ENCODE results near the gene YTHDC1.

The YTHDC1 gene

GRCh38 chr4:68352791-68353190, 2.9 kb upstream of the YTHDC1 start:
- DNase-seq, result no peak

- DNase-seq, result no peak
Observed at GRCh38 chr4:68349279-68349648, 626 bp downstream of the YTHDC1 start.

GRCh38 chr4:68348577-68348976, 1.3 kb downstream of the YTHDC1 start:
- DNase-seq, result no peak

DNA sequence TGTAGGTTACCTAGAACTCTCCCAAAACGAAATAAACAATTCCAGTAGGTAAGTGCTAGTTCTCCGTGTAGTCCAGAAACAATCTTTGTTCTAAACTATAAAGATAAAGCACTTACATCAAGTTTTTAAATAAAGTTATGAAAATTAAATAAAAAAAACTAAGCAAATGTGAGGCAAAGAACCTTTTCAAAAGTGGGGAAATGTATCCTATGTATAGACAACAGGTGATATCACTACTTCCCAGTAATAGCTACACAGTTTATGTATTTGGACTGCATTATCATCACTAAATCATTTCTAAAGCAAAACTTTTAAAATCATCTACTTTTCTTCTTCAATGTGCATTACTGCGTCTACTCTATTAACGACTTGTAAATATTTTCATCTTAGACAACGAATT, 2.0 kb downstream of the YTHDC1 start:
- no peak for DNase-seq

DNA sequence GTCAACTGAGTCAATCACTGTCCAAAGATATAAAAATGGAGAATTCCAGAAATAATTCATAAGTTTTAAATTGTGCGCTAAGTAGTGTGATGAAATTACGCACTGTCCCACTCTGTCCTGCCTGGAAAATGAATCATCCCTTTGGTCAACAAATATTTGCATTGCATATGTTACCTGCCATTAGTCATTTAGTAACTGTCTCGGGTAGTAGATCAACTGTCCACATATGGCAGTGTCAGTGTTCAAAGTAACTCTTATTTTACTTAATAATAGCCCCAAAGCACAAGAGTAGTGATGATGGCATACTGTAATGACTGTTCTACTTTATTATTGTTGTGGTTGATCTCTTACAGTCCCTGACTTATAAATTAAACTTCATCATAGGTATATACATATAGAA, 3.4 kb downstream of the YTHDC1 start:
- no peak for DNase-seq

DNA sequence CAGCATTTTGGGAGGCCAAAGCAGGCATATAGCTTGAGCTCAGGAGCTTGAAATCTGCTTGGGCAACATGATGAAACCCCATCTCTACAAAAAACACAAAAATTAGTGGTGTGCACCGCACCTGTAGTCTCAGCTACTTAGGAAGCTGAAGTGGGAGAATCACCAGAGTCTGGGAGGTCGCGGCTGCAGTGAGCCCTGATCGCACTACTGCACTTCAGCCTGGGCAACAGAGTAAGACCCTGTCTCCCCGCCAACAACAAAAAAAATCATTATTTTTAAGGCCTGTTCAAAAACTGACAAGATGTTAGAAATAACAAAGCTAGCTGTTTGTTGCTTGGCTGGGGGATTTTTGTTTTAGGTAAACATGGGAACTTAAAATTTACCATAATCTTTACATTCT, 5.1 kb downstream of the YTHDC1 start:
- no peak for DNase-seq

DNA sequence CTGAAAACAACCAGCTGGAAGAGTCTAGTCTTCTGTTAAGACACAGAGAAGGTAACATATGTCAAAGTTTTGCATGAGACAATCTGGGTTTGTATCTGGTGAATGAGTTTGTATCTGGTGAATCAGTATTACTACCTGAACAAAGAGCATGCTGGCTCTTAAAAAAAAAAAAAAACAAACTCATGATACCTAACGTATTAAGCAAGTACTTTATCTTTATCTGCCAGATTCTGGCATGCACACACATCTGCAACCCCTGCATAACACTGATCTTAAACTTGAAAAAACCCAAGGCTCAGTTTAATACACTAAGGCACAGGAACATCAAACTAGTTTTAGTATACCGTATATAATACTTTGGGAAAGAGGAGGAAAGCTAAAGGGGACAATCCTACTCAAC, 5.8 kb downstream of the YTHDC1 start:
- DNase-seq, result no peak

- DNase-seq, result peak; percentile 46
Observed at GRCh38 chr4:68342134-68342533, 7.8 kb downstream of the YTHDC1 start.

- no peak for DNase-seq
Observed at GRCh38 chr4:68338625-68339024, 11.3 kb downstream of the YTHDC1 start.

DNA sequence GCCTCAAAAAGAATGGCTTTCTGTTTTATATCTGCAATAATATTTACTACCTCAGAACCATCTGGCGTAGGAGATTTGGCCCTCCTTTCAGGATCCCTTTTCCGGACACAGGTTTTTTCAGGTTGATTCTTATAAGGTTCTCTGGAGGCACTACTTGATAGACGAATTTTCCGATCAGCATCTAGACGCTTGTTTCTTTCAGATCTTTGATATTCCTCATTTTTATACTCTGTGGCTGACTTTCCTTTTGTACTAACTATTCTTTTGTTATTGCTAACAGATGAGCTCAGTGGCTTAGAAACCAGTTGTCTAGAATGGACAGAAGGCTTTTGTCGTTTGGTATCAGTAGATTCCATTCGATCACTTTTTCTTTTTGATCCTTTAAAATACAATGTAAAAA, 12.4 kb downstream of the YTHDC1 start:
- no peak for DNase-seq

GRCh38 chr4:68337004-68337403, 12.9 kb downstream of the YTHDC1 start:
- no peak for DNase-seq

- no peak for DNase-seq
Observed at GRCh38 chr4:68336530-68336929, 13.4 kb downstream of the YTHDC1 start.

- DNase-seq, result no peak
Observed at GRCh38 chr4:68326141-68326540, 23.7 kb downstream of the YTHDC1 start.

DNA sequence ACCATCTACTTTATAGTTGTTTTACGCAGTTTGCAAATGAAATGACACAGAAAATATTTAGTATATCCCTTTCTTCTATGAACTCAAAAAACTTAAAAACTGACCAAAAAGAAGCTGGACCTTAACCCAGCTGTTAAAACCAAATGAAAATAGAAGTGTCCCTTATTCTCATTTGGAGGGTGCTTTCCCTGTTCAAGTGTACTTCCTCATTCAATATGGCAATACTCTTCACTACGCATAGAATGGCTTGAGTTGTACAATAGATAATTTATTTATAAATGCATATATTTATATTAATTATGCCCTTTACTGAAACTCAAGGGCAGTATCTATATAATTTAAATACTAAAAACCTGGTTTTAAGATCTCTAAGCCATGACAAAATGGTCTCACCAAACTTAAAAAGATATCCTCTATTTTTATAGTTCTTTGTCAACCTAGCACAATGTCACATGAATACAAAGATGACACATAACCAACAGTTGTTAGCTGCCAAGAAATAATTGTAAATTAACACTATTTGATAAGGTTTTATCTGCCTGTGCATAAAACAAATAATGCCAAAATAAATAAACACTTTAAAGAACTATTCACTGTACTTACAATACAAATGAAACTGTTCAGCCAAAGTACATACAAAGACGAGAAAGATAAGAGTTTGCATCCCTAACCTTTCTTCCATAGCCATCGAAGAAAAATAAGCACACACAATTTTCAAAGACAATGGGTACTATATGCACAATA, 25.2 kb downstream of the YTHDC1 start:
- DNase-seq, result no peak

- no peak for DNase-seq
Observed at GRCh38 chr4:68319040-68319439, 30.9 kb downstream of the YTHDC1 start.

GRCh38 chr4:68316193-68316969, 33.5 kb downstream of the YTHDC1 start:
- DNase-seq, result no peak

DNA sequence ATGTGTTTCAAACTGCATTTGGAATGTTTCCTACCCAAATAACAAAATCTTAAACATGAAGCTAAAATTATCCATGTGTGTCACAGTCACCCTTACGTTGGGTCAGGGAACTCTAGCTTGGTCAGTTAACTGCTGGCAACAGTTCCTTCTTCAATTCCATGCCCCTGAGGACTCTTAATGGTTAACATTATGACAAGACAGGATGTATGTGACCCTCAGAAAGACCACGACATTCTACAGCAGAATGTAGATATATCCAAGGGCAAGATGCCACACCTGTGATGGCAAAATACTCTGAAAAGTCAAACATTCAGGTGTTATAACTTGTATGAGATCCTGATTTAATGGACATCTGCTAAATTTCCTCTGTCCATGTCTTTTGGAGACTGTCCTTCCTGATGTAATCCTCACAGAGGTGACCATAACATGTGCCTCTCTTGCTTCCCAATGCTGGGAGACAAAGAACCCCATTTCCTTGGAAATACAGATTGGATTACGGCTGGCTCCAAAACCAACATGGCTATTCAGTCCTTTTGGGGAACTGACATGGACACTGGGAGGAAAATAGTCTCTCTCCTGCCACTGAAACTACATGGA, 39.1 kb downstream of the YTHDC1 start:
- no peak for DNase-seq

- no peak for DNase-seq
Observed at GRCh38 chr4:68304731-68305130, 45.2 kb downstream of the YTHDC1 start.

GRCh38 chr4:68299492-68300457, 50.1 kb downstream of the YTHDC1 start:
- no peak for DNase-seq

DNA sequence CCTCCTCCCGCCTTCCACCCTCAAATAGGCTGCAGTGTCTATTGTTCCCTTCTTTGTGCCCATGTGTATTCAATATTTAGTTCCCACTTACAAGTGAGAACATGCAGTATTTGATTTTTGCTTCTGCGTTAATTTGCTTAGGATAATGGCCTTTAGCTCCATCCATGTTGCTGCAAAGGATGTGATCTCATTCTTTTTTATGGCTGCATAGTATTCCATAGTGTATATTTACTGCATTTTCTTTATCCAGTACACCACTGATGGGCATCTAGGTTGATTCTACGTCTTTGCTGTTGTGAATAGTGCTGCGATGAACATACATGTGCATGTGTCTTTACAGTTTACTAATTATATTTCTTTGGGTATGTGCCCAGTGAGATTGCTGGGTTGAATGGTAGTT, 52.8 kb downstream of the YTHDC1 start:
- DNase-seq, result no peak

GRCh38 chr4:68291256-68291655, 58.6 kb downstream of the YTHDC1 start:
- DNase-seq, result no peak

GRCh38 chr4:68288393-68288740, 61.5 kb downstream of the YTHDC1 start:
- no peak for DNase-seq

Measured in COR-L47 (cell line).